ENCODE data around the gene TESMIN.

Gene TESMIN

GRCh38 chr11:68714060-68714856 is 37.1 kb downstream of the TESMIN start:
- H3K4me1 Mint-ChIP-seq (ENCODE audit: low read depth): no peaks in the 10 kb centered on the region
- no peak overlapping the region for H3K27ac Mint-ChIP-seq
- no peaks in the 10 kb centered on the region for H3K9me3 Mint-ChIP-seq
- H3K27me3 Mint-ChIP-seq (ENCODE audit: low read depth): peaks cover 5% of the 10 kb centered on the region
- no peaks in the 10 kb centered on the region for H3K36me3 Mint-ChIP-seq (ENCODE audit: low read depth)
- no peak overlapping the region for H3K4me3 Mint-ChIP-seq
- no peak for DNase-seq (ENCODE audit: low spot score)

- Mint-ChIP-seq H3K4me1 (ENCODE audit: low read depth) (no peaks in the 10 kb centered on the region), H3K9me3 (no peaks in the 10 kb centered on the region), H3K27me3 (ENCODE audit: low read depth) (no peaks in the 10 kb centered on the region), H3K27ac (no peak overlapping the region), H3K4me3 (no peak overlapping the region), H3K36me3 (ENCODE audit: low read depth) (no peaks in the 10 kb centered on the region)
- no peak for DNase-seq (ENCODE audit: low spot score)
These were observed 40.2 kb downstream of the TESMIN start for GRCh38 chr11:68711114-68711513.

- no peak overlapping the region for H3K4me3 Mint-ChIP-seq
- DNase-seq (ENCODE audit: low spot score): no peak
- no peaks in the 10 kb centered on the region for H3K27me3 Mint-ChIP-seq (ENCODE audit: low read depth)
- no peaks in the 10 kb centered on the region for H3K9me3 Mint-ChIP-seq
- H3K27ac Mint-ChIP-seq: no peak overlapping the region
- no peaks in the 10 kb centered on the region for H3K36me3 Mint-ChIP-seq (ENCODE audit: low read depth)
- H3K4me1 Mint-ChIP-seq (ENCODE audit: low read depth): no peaks in the 10 kb centered on the region
These were observed 40.9 kb downstream of the TESMIN start for GRCh38 chr11:68710409-68710808.

GRCh38 chr11:68709062-68709461 is 42.3 kb downstream of the TESMIN start:
- H3K36me3 Mint-ChIP-seq (ENCODE audit: low read depth): no peaks in the 10 kb centered on the region

GRCh38 chr11:68707527-68707926 is 43.8 kb downstream of the TESMIN start:
- Mint-ChIP-seq H3K27ac (no peak overlapping the region), H3K36me3 (ENCODE audit: low read depth) (no peaks in the 10 kb centered on the region), H3K27me3 (ENCODE audit: low read depth) (peaks cover 3% of the 10 kb centered on the region), H3K4me1 (ENCODE audit: low read depth) (no peaks in the 10 kb centered on the region), H3K9me3 (no peaks in the 10 kb centered on the region), H3K4me3 (no peak overlapping the region)
- DNase-seq (ENCODE audit: low spot score): no peak

More at GRCh38 chr11:68709062-68709461, 42.3 kb downstream of the TESMIN start:
- DNase-seq (ENCODE audit: low spot score): no peak
- no peaks in the 10 kb centered on the region for H3K27me3 Mint-ChIP-seq (ENCODE audit: low read depth)
- H3K4me3 Mint-ChIP-seq: no peak overlapping the region
- H3K27ac Mint-ChIP-seq: no peak overlapping the region
- H3K9me3 Mint-ChIP-seq: no peaks in the 10 kb centered on the region
- H3K4me1 Mint-ChIP-seq (ENCODE audit: low read depth): no peaks in the 10 kb centered on the region

GRCh38 chr11:68704887-68705286 is 46.4 kb downstream of the TESMIN start:
- no peaks in the 10 kb centered on the region for H3K36me3 Mint-ChIP-seq (ENCODE audit: low read depth)
- no peaks in the 10 kb centered on the region for H3K9me3 Mint-ChIP-seq
- H3K4me1 Mint-ChIP-seq (ENCODE audit: low read depth): no peaks in the 10 kb centered on the region
- no peak overlapping the region for H3K27ac Mint-ChIP-seq
- peaks cover 12% of the 10 kb centered on the region for H3K27me3 Mint-ChIP-seq (ENCODE audit: low read depth)
- DNase-seq (ENCODE audit: low spot score): no peak
- no peak overlapping the region for H3K4me3 Mint-ChIP-seq

GRCh38 chr11:68698993-68699392 is 52.3 kb downstream of the TESMIN start:
- Mint-ChIP-seq H3K36me3 (ENCODE audit: low read depth) (no peaks in the 10 kb centered on the region), H3K9me3 (no peaks in the 10 kb centered on the region), H3K4me1 (ENCODE audit: low read depth) (no peaks in the 10 kb centered on the region), H3K27me3 (ENCODE audit: low read depth) (peaks cover 32% of the 10 kb centered on the region), H3K4me3 (no peak overlapping the region), H3K27ac (no peak overlapping the region)
- no peak for DNase-seq (ENCODE audit: low spot score)

- Mint-ChIP-seq H3K27ac (no peak overlapping the region), H3K9me3 (no peaks in the 10 kb centered on the region), H3K4me1 (ENCODE audit: low read depth) (peaks cover 10% of the 10 kb centered on the region), H3K27me3 (ENCODE audit: low read depth) (peaks cover 30% of the 10 kb centered on the region), H3K4me3 (no peak overlapping the region), H3K36me3 (ENCODE audit: low read depth) (no peaks in the 10 kb centered on the region)
- DNase-seq (ENCODE audit: low spot score): no peak
These were observed 55.8 kb downstream of the TESMIN start for GRCh38 chr11:68695531-68695930.

GRCh38 chr11:68694431-68695297 is 56.7 kb downstream of the TESMIN start:
- H3K36me3 Mint-ChIP-seq (ENCODE audit: low read depth): no peaks in the 10 kb centered on the region
- no peak for DNase-seq (ENCODE audit: low spot score)
- H3K4me3 Mint-ChIP-seq: no peak overlapping the region
- no peak overlapping the region for H3K27ac Mint-ChIP-seq
- H3K9me3 Mint-ChIP-seq: no peaks in the 10 kb centered on the region
- H3K27me3 Mint-ChIP-seq (ENCODE audit: low read depth): peaks cover 38% of the 10 kb centered on the region
- H3K4me1 Mint-ChIP-seq (ENCODE audit: low read depth): peaks cover 16% of the 10 kb centered on the region

- Mint-ChIP-seq H3K27me3 (ENCODE audit: low read depth) (peaks cover 49% of the 10 kb centered on the region), H3K27ac (no peak overlapping the region), H3K4me1 (ENCODE audit: low read depth) (peaks cover 16% of the 10 kb centered on the region), H3K36me3 (ENCODE audit: low read depth) (no peaks in the 10 kb centered on the region), H3K9me3 (no peaks in the 10 kb centered on the region), H3K4me3 (no peak overlapping the region)
- DNase-seq (ENCODE audit: low spot score): no peak
These were observed 57.8 kb downstream of the TESMIN start for GRCh38 chr11:68693484-68693882.

- no peaks in the 10 kb centered on the region for H3K9me3 Mint-ChIP-seq
- no peak for DNase-seq (ENCODE audit: low spot score)
- H3K4me3 Mint-ChIP-seq: no peak overlapping the region
- peaks cover 16% of the 10 kb centered on the region for H3K4me1 Mint-ChIP-seq (ENCODE audit: low read depth)
- H3K27me3 Mint-ChIP-seq (ENCODE audit: low read depth): peaks cover 53% of the 10 kb centered on the region
- no peaks in the 10 kb centered on the region for H3K36me3 Mint-ChIP-seq (ENCODE audit: low read depth)
- H3K27ac Mint-ChIP-seq: no peak overlapping the region
These were observed 58.3 kb downstream of the TESMIN start for GRCh38 chr11:68692871-68693483.

GRCh38 chr11:68692115-68692514 is 59.2 kb downstream of the TESMIN start:
- Mint-ChIP-seq H3K27me3 (ENCODE audit: low read depth) (peaks cover 58% of the 10 kb centered on the region), H3K27ac (no peak overlapping the region), H3K9me3 (no peaks in the 10 kb centered on the region), H3K4me3 (no peak overlapping the region), H3K4me1 (ENCODE audit: low read depth) (peaks cover 16% of the 10 kb centered on the region), H3K36me3 (ENCODE audit: low read depth) (no peaks in the 10 kb centered on the region)
- no peak for DNase-seq (ENCODE audit: low spot score)

- H3K4me3 Mint-ChIP-seq: no peak overlapping the region
- no peak overlapping the region for H3K27ac Mint-ChIP-seq
- no peaks in the 10 kb centered on the region for H3K36me3 Mint-ChIP-seq (ENCODE audit: low read depth)
- H3K9me3 Mint-ChIP-seq: no peaks in the 10 kb centered on the region
- peaks cover 62% of the 10 kb centered on the region for H3K27me3 Mint-ChIP-seq (ENCODE audit: low read depth)
- H3K4me1 Mint-ChIP-seq (ENCODE audit: low read depth): peaks cover 16% of the 10 kb centered on the region
- no peak for DNase-seq (ENCODE audit: low spot score)
These were observed 59.9 kb downstream of the TESMIN start for GRCh38 chr11:68691402-68691784.
